GM19324 (cell line): ENCODE results near the gene PCBP3.
"Not testable (repeated sequence)": the region's sequence is repeated elsewhere in the genome, so short reads cannot be mapped to it uniquely, and the experiment has no call there.

Experiments
- ATAC-seq: cut with Tn5 transposase; IDR thresholded peaks from one replicate; pipeline ENCODE4 v1.9.1; 2021; ENCODE audit warnings: mild to moderate bottlenecking, moderate library complexity; ENCODE audit not compliant: unreplicated experiment, low FRiP score

PCBP3 gene

GRCh38 chr21:45612665-45613019, 30.9 kb upstream of the PCBP3 start:
- not testable (repeated sequence) for ATAC-seq

GRCh38 chr21:45613396-45613795, 30.1 kb upstream of the PCBP3 start:
- ATAC-seq: no peak

GRCh38 chr21:45613881-45614280, 29.6 kb upstream of the PCBP3 start:
- ATAC-seq: no peak

GRCh38 chr21:45615145-45615711, 28.3 kb upstream of the PCBP3 start:
- no peak for ATAC-seq

GRCh38 chr21:45617021-45617921, 26.3 kb upstream of the PCBP3 start:
- ATAC-seq: no peak

- ATAC-seq: no peak
Measured at GRCh38 chr21:45618287-45618686, 25.2 kb upstream of the PCBP3 start.

GRCh38 chr21:45618846-45619485, 24.6 kb upstream of the PCBP3 start:
- ATAC-seq: no peak

GRCh38 chr21:45620201-45620923, 23.2 kb upstream of the PCBP3 start:
- ATAC-seq: no peak

- ATAC-seq: not testable (repeated sequence)
Measured at GRCh38 chr21:45621435-45622331, 21.8 kb upstream of the PCBP3 start.

- no peak for ATAC-seq
Measured at GRCh38 chr21:45622416-45623097, 21.0 kb upstream of the PCBP3 start.

GRCh38 chr21:45623436-45623835, 20.1 kb upstream of the PCBP3 start:
- no peak for ATAC-seq

- not testable (repeated sequence) for ATAC-seq
Measured at GRCh38 chr21:45626127-45626526, 17.4 kb upstream of the PCBP3 start.

- no peak for ATAC-seq
Measured at GRCh38 chr21:45629046-45629981, 14.2 kb upstream of the PCBP3 start.

GRCh38 chr21:45630066-45630694, 13.3 kb upstream of the PCBP3 start:
- ATAC-seq: no peak

GRCh38 chr21:45630876-45631275, 12.6 kb upstream of the PCBP3 start:
- no peak for ATAC-seq

GRCh38 chr21:45631540-45631939, 12.0 kb upstream of the PCBP3 start:
- no peak for ATAC-seq

- no peak for ATAC-seq
Measured at GRCh38 chr21:45632160-45632559, 11.4 kb upstream of the PCBP3 start.
